SK-N-SH treated with all-trans-retinoic acid at 6 μM for 48 hours (cell line): Measurements from ENCODE around the gene TRPM2.
A peak's percentile ranks its signal among the peaks of the same experiment; 100 is the strongest.

ENCODE experiments used
- ATAC-seq: fragments of 200-7000 bp; cut with Tn5 transposase; 3 replicates; pipeline ENCODE4 v1.9.1; 2020; ENCODE audit warnings: mild to moderate bottlenecking, moderate library complexity
- ARNTL ChIP-seq: fragments of 450-650 bp; formaldehyde crosslinking; IDR thresholded peaks from 2 replicates; pipeline ENCODE4 v1.5.0; 2020; ENCODE audit warnings: low read depth, mild to moderate bottlenecking, moderate library complexity, borderline replicate concordance
- BACH2 ChIP-seq: fragments of 250-450 bp; sonication (Bioruptor Pico); IDR thresholded peaks from 2 replicates; pipeline ENCODE4 v1.9.0; 2021; ENCODE audit warnings: mild to moderate bottlenecking, borderline replicate concordance
- CREB5 ChIP-seq: fragments of 250-450 bp; sonication (Bioruptor Pico); IDR thresholded peaks from 2 replicates; pipeline ENCODE4 v1.5.1; 2020; ENCODE audit warnings: low read depth, mild to moderate bottlenecking, moderate library complexity
- CSDC2 ChIP-seq: fragments of 250-450 bp; sonication (Bioruptor Pico); IDR thresholded peaks from 2 replicates; pipeline ENCODE4 v1.5.0; 2020; ENCODE audit warnings: mild to moderate bottlenecking, moderate library complexity
- CSRNP3 ChIP-seq: fragments of 250-450 bp; sonication (Bioruptor Pico); IDR thresholded peaks from 2 replicates; pipeline ENCODE4 v1.5.1; 2021; ENCODE audit warnings: mild to moderate bottlenecking, moderate library complexity
- ESRRG ChIP-seq: fragments of 250-450 bp; sonication (Bioruptor Pico); IDR thresholded peaks from 2 replicates; pipeline ENCODE4 v1.6.1; 2021; ENCODE audit warnings: mild to moderate bottlenecking
- GLIS3 ChIP-seq: fragments of 250-450 bp; sonication (Bioruptor Pico); IDR thresholded peaks from 2 replicates; pipeline ENCODE4 v1.5.0; 2020; ENCODE audit warnings: mild to moderate bottlenecking, moderate library complexity
- ISL1 ChIP-seq: fragments of 250-450 bp; sonication (Bioruptor Pico); IDR thresholded peaks from 2 replicates; pipeline ENCODE4 v2.1.2; 2022; ENCODE audit warnings: mild to moderate bottlenecking, moderate library complexity
- OSR1 ChIP-seq: fragments of 250-450 bp; sonication (Bioruptor Pico); IDR thresholded peaks from 2 replicates; pipeline ENCODE4 v1.8.0; 2022; ENCODE audit warnings: moderate library complexity, mild to moderate bottlenecking, inconsistent platforms
- POU6F1 ChIP-seq: fragments of 250-450 bp; sonication (Bioruptor Pico); IDR thresholded peaks from 2 replicates; pipeline ENCODE4 v1.8.0; 2021; ENCODE audit warnings: low read depth, mild to moderate bottlenecking, moderate library complexity, borderline replicate concordance
- PPARA ChIP-seq: fragments of 250-450 bp; sonication (Bioruptor Pico); IDR thresholded peaks from 2 replicates; pipeline ENCODE4 v1.5.0; 2020; ENCODE audit warnings: mild to moderate bottlenecking, borderline replicate concordance
- RARB ChIP-seq: fragments of 250-450 bp; sonication (Bioruptor Pico); IDR thresholded peaks from 2 replicates; pipeline ENCODE4 v1.8.0; 2021; ENCODE audit warnings: mild to moderate bottlenecking, moderate library complexity
- SNAI2 ChIP-seq: fragments of 250-450 bp; sonication (Bioruptor Pico); IDR thresholded peaks from 2 replicates; pipeline ENCODE4 v1.5.0; 2020; ENCODE audit warnings: mild to moderate bottlenecking, moderate library complexity
- TCF4 ChIP-seq: fragments of 250-450 bp; sonication (Bioruptor Pico); IDR thresholded peaks from 2 replicates; pipeline ENCODE4 v1.8.0; 2021; ENCODE audit warnings: mild to moderate bottlenecking, moderate library complexity, borderline replicate concordance
- TOX ChIP-seq: fragments of 250-450 bp; sonication (Bioruptor Pico); IDR thresholded peaks from 2 replicates; pipeline ENCODE4 v1.8.0; 2021; ENCODE audit warnings: mild to moderate bottlenecking, moderate library complexity, borderline replicate concordance
- ZFP3 ChIP-seq: fragments of 250-450 bp; sonication (Bioruptor Pico); IDR thresholded peaks from 2 replicates; pipeline ENCODE4 v1.5.0; 2020; ENCODE audit warnings: mild to moderate bottlenecking, moderate library complexity
- ZNF565 ChIP-seq: fragments of 450-650 bp; formaldehyde crosslinking; conservative IDR thresholded peaks from 2 replicates; pipeline ENCODE4 v1.5.0; 2020; ENCODE audit warnings: low read depth, mild to moderate bottlenecking, moderate library complexity
- ZNF70 ChIP-seq: fragments of 450-650 bp; formaldehyde crosslinking; IDR thresholded peaks from 2 replicates; pipeline ENCODE4 v1.5.0; 2020; ENCODE audit warnings: mild to moderate bottlenecking, moderate library complexity
- TF ChIP-seq, protein P1 (sequence below): fragments of 250-450 bp; sonication (Bioruptor Pico); IDR thresholded peaks from 2 replicates; pipeline ENCODE4 v1.8.0; 2020; ENCODE audit warnings: mild to moderate bottlenecking, moderate library complexity, borderline replicate concordance
- TF ChIP-seq, protein P2 (sequence below): fragments of 250-450 bp; sonication (Bioruptor Pico); IDR thresholded peaks from 2 replicates; pipeline ENCODE4 v1.5.0; 2020; ENCODE audit warnings: mild to moderate bottlenecking, moderate library complexity

The TRPM2 gene

DNA sequence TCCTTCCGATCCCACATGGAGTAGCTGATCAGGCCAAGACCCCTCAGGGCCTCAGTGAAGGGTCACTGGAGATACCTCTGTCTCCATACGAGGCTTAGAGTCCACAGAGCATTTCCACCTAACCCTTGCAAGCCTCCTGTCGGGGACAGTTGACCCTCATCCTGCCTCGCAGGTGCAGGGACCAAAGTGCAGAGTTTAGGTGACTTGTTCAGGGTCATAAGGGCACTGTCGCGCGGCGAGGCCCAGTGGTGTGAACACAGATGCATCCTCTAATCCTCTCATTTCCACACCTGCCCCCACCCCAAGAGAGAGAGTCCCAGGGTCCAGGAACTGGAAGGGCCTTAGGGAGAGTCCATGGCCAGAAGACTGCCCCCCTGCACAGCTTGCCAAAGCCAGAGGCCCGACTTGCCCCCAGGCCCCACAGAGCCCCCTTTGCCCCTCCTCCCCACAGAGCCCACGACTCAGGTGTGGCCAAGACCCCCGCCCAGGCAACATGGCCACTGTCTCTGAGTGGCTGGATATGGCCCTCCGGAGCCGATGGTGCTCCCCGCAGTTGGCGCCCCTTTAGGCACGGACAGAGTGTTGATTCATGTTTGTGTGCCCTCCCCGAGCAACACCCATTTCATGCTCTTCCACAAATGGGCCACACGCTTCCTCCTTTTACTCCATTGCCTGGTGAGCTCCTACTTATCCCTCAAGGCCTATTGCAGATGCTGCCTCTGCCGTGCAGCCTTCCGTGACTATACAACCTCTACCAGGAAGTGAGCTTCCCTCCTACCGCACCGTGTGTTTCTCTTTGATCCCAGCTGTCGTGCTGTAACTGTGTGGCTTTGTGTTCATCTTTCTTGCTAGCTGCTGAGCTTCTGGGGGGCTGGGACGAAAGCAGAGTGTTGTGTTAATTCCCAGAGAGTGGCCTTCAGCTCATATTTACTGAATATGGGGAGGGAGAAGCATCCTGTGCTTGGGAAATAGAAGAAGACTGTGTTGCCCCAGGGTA, 1.7 kb downstream of the TRPM2 start:
- ATAC-seq = no peak
- TF ChIP-seq, protein P1, sequence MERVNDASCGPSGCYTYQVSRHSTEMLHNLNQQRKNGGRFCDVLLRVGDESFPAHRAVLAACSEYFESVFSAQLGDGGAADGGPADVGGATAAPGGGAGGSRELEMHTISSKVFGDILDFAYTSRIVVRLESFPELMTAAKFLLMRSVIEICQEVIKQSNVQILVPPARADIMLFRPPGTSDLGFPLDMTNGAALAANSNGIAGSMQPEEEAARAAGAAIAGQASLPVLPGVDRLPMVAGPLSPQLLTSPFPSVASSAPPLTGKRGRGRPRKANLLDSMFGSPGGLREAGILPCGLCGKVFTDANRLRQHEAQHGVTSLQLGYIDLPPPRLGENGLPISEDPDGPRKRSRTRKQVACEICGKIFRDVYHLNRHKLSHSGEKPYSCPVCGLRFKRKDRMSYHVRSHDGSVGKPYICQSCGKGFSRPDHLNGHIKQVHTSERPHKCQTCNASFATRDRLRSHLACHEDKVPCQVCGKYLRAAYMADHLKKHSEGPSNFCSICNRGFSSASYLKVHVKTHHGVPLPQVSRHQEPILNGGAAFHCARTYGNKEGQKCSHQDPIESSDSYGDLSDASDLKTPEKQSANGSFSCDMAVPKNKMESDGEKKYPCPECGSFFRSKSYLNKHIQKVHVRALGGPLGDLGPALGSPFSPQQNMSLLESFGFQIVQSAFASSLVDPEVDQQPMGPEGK (CRISPR knock-in tag) = no peak
- peak; percentile 89 for TF ChIP-seq ZFP3 (CRISPR knock-in tag)

DNA sequence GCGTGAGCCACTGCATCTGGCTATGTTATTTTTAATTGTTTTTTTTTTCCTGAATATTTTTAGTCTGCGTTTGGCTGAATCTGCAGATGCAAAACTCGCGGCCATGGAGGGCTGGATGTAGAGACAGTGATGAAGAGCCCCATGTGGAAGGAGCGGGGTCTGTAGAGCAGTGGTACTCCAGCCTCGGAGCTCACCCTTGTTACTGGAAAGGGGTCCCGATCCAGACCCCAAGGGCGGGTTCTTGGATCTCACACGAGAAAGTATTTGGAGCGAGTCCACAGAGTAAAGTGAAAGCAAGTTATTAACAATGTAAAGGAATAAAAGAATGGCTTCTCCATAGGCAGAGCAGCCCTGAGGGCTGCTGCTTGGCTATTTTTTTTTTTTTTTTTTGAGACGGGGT, 2.7 kb downstream of the TRPM2 start:
- no peak for ATAC-seq
- TF ChIP-seq CSDC2 (CRISPR knock-in tag) (no peak), PPARA (CRISPR knock-in tag) (no peak), BACH2 (CRISPR knock-in tag) (no peak), GLIS3 (no peak), POU6F1 (CRISPR knock-in tag) (no peak), SNAI2 (CRISPR knock-in tag) (no peak), OSR1 (CRISPR knock-in tag) (no peak), ZNF70 (no peak), CSRNP3 (CRISPR knock-in tag) (no peak), TCF4 (CRISPR knock-in tag) (no peak), ISL1 (CRISPR knock-in tag) (no peak), ZNF565 (no peak), ZFP3 (CRISPR knock-in tag) (no peak)
- TF ChIP-seq, protein P2, sequence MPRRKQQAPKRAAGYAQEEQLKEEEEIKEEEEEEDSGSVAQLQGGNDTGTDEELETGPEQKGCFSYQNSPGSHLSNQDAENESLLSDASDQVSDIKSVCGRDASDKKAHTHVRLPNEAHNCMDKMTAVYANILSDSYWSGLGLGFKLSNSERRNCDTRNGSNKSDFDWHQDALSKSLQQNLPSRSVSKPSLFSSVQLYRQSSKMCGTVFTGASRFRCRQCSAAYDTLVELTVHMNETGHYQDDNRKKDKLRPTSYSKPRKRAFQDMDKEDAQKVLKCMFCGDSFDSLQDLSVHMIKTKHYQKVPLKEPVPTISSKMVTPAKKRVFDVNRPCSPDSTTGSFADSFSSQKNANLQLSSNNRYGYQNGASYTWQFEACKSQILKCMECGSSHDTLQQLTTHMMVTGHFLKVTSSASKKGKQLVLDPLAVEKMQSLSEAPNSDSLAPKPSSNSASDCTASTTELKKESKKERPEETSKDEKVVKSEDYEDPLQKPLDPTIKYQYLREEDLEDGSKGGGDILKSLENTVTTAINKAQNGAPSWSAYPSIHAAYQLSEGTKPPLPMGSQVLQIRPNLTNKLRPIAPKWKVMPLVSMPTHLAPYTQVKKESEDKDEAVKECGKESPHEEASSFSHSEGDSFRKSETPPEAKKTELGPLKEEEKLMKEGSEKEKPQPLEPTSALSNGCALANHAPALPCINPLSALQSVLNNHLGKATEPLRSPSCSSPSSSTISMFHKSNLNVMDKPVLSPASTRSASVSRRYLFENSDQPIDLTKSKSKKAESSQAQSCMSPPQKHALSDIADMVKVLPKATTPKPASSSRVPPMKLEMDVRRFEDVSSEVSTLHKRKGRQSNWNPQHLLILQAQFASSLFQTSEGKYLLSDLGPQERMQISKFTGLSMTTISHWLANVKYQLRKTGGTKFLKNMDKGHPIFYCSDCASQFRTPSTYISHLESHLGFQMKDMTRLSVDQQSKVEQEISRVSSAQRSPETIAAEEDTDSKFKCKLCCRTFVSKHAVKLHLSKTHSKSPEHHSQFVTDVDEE (CRISPR knock-in tag) = no peak

DNA sequence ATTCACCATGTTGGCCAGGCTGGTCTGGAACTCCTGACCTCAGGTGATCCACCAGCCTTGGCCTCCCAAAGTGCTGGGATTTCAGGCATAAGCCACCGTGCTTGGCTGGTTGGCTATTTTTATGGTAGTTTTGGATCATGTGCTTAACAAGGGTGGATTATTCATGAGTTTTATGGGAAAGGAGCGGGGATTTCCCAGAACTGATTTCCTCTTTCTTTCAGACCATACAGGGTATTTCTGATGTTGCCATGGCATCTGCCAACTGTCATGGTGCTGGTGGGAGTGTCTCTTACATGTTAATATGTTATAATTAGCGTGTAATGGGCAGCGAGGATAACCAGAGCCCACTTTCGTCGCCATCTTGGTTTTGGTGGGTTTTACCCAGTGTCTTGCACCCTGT, 3.2 kb downstream of the TRPM2 start:
- TF ChIP-seq RARB (CRISPR knock-in tag) (no peak), GLIS3 (no peak)
- TF ChIP-seq, all 23 proteins: peak for 0
- ATAC-seq = no peak

- ATAC-seq = no peak
- TF ChIP-seq RARB (CRISPR knock-in tag) = no peak
- TF ChIP-seq, protein P2 (CRISPR knock-in tag) = no peak
- TF ChIP-seq ESRRG (CRISPR knock-in tag) = no peak
- TF ChIP-seq POU6F1 (CRISPR knock-in tag) = no peak
- no peak for TF ChIP-seq CREB5 (CRISPR knock-in tag)
- TF ChIP-seq SNAI2 (CRISPR knock-in tag) = no peak
- no peak for TF ChIP-seq TOX (CRISPR knock-in tag)
- TF ChIP-seq GLIS3 = no peak
- TF ChIP-seq ARNTL (CRISPR knock-in tag) = no peak
- TF ChIP-seq TCF4 (CRISPR knock-in tag) = no peak
These were observed 3.8 kb downstream of the TRPM2 start for GRCh38 chr21:44357064-44357837.
